Endothelial cell of umbilical vein (primary cell): ENCODE results near the gene KRT82. TPM values are rescaled to one million over a fixed set of nuclear protein-coding genes. Genes with fewer than 3 reads are reported as not detected.

Source experiments
- BruUV-seq: library from RNA; stranded (reverse); fragments of 400-500 nt; replicated peaks from 2 replicates; lab custom pipeline; 2021; lab: Mats Ljungman, UMichigan
- CTCF ChIA-PET: fragments of 300-600, 350-600 bp; sonication (Branson Sonifier 250); formaldehyde crosslinking; loops from one replicate; lab custom pipeline; 2021; ENCODE audit warnings: antibody characterized with exemption, inconsistent platforms; lab: Charles Lee
- POLR2A ChIA-PET: fragments of 300-600, 350-600 bp; sonication (Branson Sonifier 250); formaldehyde crosslinking; loops from one replicate; lab custom pipeline; 2021; ENCODE audit warnings: antibody characterized with exemption, inconsistent platforms; lab: Charles Lee
- DNase-seq: peaks from one replicate; pipeline ENCODE4 v3.0.0-alpha.2; 2011; ENCODE audit warnings: low read depth, low spot score
- FAIRE-seq: peaks from 2 replicates; lab custom pipeline; 2011; peaks lifted over from hg19 to GRCh38; lab: Jason Lieb, UNC
- H2AFZ ChIP-seq: 2 replicates; pipeline ENCODE4 v1.6.0; 2012; ENCODE audit warnings: low read depth, low read length, control low read depth, inconsistent platforms
- H3K27ac ChIP-seq: 2 replicates; pipeline ENCODE4 v1.5.1; 2011; ENCODE audit warnings: low read depth, mild to moderate bottlenecking, control low read depth, low read length, moderate library complexity; ENCODE audit not compliant: insufficient read depth
- H3K27me3 ChIP-seq, 2 experiments: 2 replicates each; pipeline versions ENCODE4 v1.6.0 to v1.6.1; 2011; ENCODE audit warnings: low read length in 2 of 2, mixed read lengths in 1 of 2; ENCODE audit not compliant: control insufficient read depth in 2 of 2, insufficient read depth in 2 of 2
- H3K36me3 ChIP-seq, 2 experiments: 2 replicates in 1 of 2; 3 replicates in 1 of 2; pipeline ENCODE4 v1.5.1; 2011; ENCODE audit warnings: low read length in 2 of 2, mild to moderate bottlenecking in 1 of 2, moderate library complexity in 1 of 2; ENCODE audit not compliant: control insufficient read depth in 2 of 2, insufficient read depth in 2 of 2; ENCODE audit errors: extremely low read depth in 1 of 2
- H3K4me1 ChIP-seq: 3 replicates; pipeline ENCODE4 v1.5.1; 2011; ENCODE audit warnings: mild to moderate bottlenecking, low read length; ENCODE audit not compliant: control insufficient read depth, insufficient read depth; ENCODE audit errors: extremely low read depth
- H3K4me2 ChIP-seq: 2 replicates; pipeline ENCODE4 v1.6.1; 2011; ENCODE audit warnings: low read length, control low read depth, mixed read lengths; ENCODE audit not compliant: insufficient read depth
- H3K4me3 ChIP-seq, 3 experiments: fragments of 200-600 bp in 1 of 3; sonication (generic), shearing (Covaris generic) in 1 of 3; replicated peaks in 1 of 3; 2 replicates each; pipeline ENCODE4 v1.5.1; 2011 to 2016; ENCODE audit warnings: control low read depth in 3 of 3, low read length in 3 of 3, mild to moderate bottlenecking in 2 of 3, inconsistent platforms in 1 of 3, low read depth in 1 of 3, moderate library complexity in 1 of 3; ENCODE audit not compliant: insufficient read depth in 1 of 3
- H3K79me2 ChIP-seq: 2 replicates; pipeline ENCODE4 v1.6.0; 2012; ENCODE audit warnings: low read length, inconsistent platforms; ENCODE audit not compliant: control insufficient read depth, insufficient read depth
- H3K9ac ChIP-seq: replicated peaks from 2 replicates; pipeline ENCODE3; 2011; ENCODE audit warnings: low read length, control low read depth; ENCODE audit not compliant: insufficient read depth; ENCODE audit errors: extremely low read depth
- H3K9me1 ChIP-seq: replicated peaks from 3 replicates; pipeline ENCODE4 v1.6.0; 2011; ENCODE audit warnings: mild to moderate bottlenecking, low read length; ENCODE audit not compliant: control insufficient read depth, insufficient read depth; ENCODE audit errors: extremely low read depth
- H3K9me3 ChIP-seq: replicated peaks from 2 replicates; pipeline ENCODE4 v1.5.1; 2012; ENCODE audit warnings: low read length, inconsistent platforms; ENCODE audit not compliant: control insufficient read depth, insufficient read depth
- H4K20me1 ChIP-seq: replicated peaks from 2 replicates; pipeline ENCODE3; 2011; ENCODE audit warnings: mild to moderate bottlenecking, low read length; ENCODE audit not compliant: control insufficient read depth, insufficient read depth; ENCODE audit errors: extremely low read depth
- EZH2 ChIP-seq: IDR thresholded peaks from 2 replicates; pipeline ENCODE4 v1.6.1; 2012; ENCODE audit warnings: borderline replicate concordance, low read depth, mild to moderate bottlenecking, moderate library complexity, low read length, inconsistent platforms; ENCODE audit not compliant: severe bottlenecking
- FOS ChIP-seq: IDR thresholded peaks from 2 replicates; pipeline ENCODE4 v1.6.1; 2011; ENCODE audit warnings: mild to moderate bottlenecking, low read length, moderate library complexity, borderline replicate concordance; ENCODE audit not compliant: insufficient read depth
- GATA2 ChIP-seq: IDR thresholded peaks from 2 replicates; pipeline ENCODE4 v1.7.0; 2011; ENCODE audit warnings: low read depth, mild to moderate bottlenecking, moderate library complexity, mixed read lengths, low read length; ENCODE audit not compliant: insufficient read length, insufficient read depth
- JUN ChIP-seq: IDR thresholded peaks from 2 replicates; pipeline ENCODE4 v1.6.1; 2011; ENCODE audit warnings: borderline replicate concordance, low read depth; ENCODE audit not compliant: insufficient read length, insufficient read depth
- MYC ChIP-seq: IDR thresholded peaks from one replicate; pipeline ENCODE4 v1.6.1; 2011; ENCODE audit warnings: mild to moderate bottlenecking, low read depth, low read length
- POLR2A ChIP-seq: IDR thresholded peaks from 2 replicates; pipeline ENCODE4 v1.6.1; 2012; ENCODE audit warnings: low read depth, mild to moderate bottlenecking, control low read depth, low read length
- POLR2AphosphoS5 ChIP-seq: IDR thresholded peaks from 2 replicates; pipeline ENCODE4 v1.6.1; 2012; ENCODE audit warnings: low read depth, mild to moderate bottlenecking, control low read depth, low read length, moderate library complexity; ENCODE audit not compliant: insufficient read depth
- dilution Hi-C: fragments of 300-500 bp; cut with MboI; formaldehyde crosslinking; loops from one replicate; pipeline ENCODE4 v1.15.0; 2019; ENCODE audit warnings: low sequenced_read_pairs; ENCODE audit not compliant: extremely low pct_ligation_motif_present
- intact Hi-C: fragments of 100-400 bp; cut with micrococcal nuclease; formaldehyde crosslinking; loops from one replicate; pipeline ENCODE4 v1.10.0; 2022
- polyA plus RNA-seq, 4 experiments: library from polyadenylated mRNA; depleted of rRNA in 3 of 4; stranded (reverse) in 3 of 4; unstranded in 1 of 4; fragments of >200 nt; gene quantifications; 2 replicates each; pipeline versions ENCODE4 v1.2.1 to v1.2.3, GENCODE V29; 2011 to 2012; ENCODE audit warnings: missing spikeins in 1 of 4
- total RNA-seq: library from RNA; stranded (reverse); gene quantifications from 2 replicates; pipeline ENCODE4 v1.2.3, GENCODE V29; 2021
- TF ChIP-seq, protein P1 (sequence below): IDR thresholded peaks from 2 replicates; pipeline ENCODE4 v1.6.1; 2011; ENCODE audit not compliant: insufficient read depth, insufficient read length
- TF ChIP-seq, protein P2 (sequence below), 2 donors: IDR thresholded peaks; 1 replicate in 1 of 2; 2 replicates in 1 of 2; pipeline ENCODE4 v1.5.1; 2011; ENCODE audit warnings: low read length in 2 of 2, mild to moderate bottlenecking in 2 of 2, moderate library complexity in 2 of 2, control low read depth in 1 of 2, inconsistent platforms in 1 of 2, low read depth in 1 of 2; ENCODE audit not compliant: insufficient read depth in 1 of 2; ENCODE audit errors: extremely low read depth in 1 of 2

Gene KRT82
- total and polyA plus RNA-seq, 2 donors (not counting 3 experiments of a cell fraction or from before 2014, with no cell fraction given), result not detected

DNA sequence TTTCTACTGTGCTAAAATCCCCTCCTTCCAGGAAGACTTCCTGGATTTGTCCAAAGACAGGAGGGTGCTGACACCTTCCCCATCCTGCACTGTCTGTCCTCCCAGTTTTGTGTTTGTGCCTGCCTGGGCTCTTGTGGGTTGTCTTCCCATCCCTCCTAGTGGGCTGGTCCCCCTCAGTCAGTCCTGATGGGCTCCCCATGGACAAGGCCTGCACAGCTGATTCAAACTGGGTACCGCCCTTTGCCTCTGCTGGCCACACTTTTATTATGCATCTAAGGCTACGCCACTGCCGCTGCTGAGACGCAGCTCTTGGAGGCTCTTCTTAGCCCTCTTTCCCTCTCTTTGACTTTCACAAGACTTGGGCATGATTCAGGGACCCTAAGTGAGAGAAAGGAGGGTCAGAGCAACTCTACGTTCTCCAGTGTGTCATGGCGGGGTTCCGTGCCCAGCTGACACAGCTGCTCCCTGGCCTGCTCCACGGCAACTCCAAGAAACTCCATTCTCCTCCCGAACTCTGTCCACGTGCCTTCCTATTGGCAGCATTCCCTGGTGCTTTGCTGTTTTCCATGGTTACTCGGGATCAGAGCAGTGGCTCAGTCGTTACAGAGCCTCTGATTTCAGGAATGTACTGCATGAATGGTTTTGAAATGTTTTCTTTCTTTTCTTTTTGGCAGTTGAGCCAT is 35.1 kb downstream of the KRT82 start:
- no peak overlapping the region for H3K9ac ChIP-seq
- H3K4me1 ChIP-seq, result no peaks in the 10 kb centered on the region
- intact Hi-C loops, result no loop called here
- dilution Hi-C loops, result no loop called here
- H4K20me1 ChIP-seq, result no peaks in the 10 kb centered on the region
- H3K4me3 ChIP-seq, result no peak overlapping the region
- H3K4me2 ChIP-seq, result no peak overlapping the region
- BruUV-seq, result no TSS peak
- H2AFZ ChIP-seq, result no peak overlapping the region
- ChIA-PET POLR2A (no interaction called here), CTCF (interaction anchor here (1.5 to 8.3 kb wide), 9 partner anchors 9 to 610 kb away, joined by 5 to 126 read pairs (median 15); no protein-coding TSS in a partner anchor)
- no peak overlapping the region for H3K27ac ChIP-seq
- DNase-seq (peak; percentile 23), FAIRE-seq (no peak)
- no peaks in the 10 kb centered on the region for H3K36me3 ChIP-seq
- no peaks in the 10 kb centered on the region for H3K9me3 ChIP-seq
- H3K79me2 ChIP-seq, result no peaks in the 10 kb centered on the region
- H3K9me1 ChIP-seq, result no peaks in the 10 kb centered on the region
- TF ChIP-seq FOS, result no peak
- no peak for TF ChIP-seq POLR2AphosphoS5
- TF ChIP-seq, protein P1, sequence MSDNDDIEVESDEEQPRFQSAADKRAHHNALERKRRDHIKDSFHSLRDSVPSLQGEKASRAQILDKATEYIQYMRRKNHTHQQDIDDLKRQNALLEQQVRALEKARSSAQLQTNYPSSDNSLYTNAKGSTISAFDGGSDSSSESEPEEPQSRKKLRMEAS, result no peak
- TF ChIP-seq EZH2, result no peak
- TF ChIP-seq, protein P2, sequence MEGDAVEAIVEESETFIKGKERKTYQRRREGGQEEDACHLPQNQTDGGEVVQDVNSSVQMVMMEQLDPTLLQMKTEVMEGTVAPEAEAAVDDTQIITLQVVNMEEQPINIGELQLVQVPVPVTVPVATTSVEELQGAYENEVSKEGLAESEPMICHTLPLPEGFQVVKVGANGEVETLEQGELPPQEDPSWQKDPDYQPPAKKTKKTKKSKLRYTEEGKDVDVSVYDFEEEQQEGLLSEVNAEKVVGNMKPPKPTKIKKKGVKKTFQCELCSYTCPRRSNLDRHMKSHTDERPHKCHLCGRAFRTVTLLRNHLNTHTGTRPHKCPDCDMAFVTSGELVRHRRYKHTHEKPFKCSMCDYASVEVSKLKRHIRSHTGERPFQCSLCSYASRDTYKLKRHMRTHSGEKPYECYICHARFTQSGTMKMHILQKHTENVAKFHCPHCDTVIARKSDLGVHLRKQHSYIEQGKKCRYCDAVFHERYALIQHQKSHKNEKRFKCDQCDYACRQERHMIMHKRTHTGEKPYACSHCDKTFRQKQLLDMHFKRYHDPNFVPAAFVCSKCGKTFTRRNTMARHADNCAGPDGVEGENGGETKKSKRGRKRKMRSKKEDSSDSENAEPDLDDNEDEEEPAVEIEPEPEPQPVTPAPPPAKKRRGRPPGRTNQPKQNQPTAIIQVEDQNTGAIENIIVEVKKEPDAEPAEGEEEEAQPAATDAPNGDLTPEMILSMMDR (IDR thresholded peaks at IDR 0.05; ENCODE audit: extremely low read depth in 1 of 2, insufficient read depth in 1 of 2, low read depth in 1 of 2, low read length in 2 of 2), result no peak
- no peak for TF ChIP-seq POLR2A
- TF ChIP-seq MYC, result no peak
- TF ChIP-seq GATA2, result no peak
- TF ChIP-seq JUN, result no peak
- peaks cover 13 to 17% of the 10 kb centered on the region in 2 experiments for H3K27me3 ChIP-seq
